ENCODE measurements around the gene HOXA1.
"Not testable (repeated sequence)": the region's sequence is repeated elsewhere in the genome, so short reads cannot be mapped to it uniquely, and the experiment has no call there.

HOXA1 gene

DNA sequence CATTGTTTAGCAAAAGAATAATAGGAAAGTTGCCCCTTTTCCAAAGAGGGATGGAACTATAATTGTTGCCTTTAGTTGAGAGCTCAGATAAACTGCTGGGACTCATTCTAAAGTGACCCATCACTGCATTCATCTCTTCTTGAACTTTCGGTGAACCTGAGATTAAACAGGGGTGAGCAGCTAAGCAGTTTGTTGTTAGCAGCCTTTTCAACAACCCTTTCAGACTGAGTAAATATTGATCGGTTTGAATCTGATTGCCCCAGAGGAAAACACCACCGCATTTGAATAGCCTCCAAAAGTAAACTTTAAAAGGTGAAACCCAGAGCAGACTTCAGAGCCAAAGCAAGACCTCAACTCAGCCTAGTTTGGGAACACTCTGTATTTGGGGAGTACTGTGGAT, 4.7 kb downstream of the HOXA1 start:
- peak; percentile 37 for DNase-seq

DNA sequence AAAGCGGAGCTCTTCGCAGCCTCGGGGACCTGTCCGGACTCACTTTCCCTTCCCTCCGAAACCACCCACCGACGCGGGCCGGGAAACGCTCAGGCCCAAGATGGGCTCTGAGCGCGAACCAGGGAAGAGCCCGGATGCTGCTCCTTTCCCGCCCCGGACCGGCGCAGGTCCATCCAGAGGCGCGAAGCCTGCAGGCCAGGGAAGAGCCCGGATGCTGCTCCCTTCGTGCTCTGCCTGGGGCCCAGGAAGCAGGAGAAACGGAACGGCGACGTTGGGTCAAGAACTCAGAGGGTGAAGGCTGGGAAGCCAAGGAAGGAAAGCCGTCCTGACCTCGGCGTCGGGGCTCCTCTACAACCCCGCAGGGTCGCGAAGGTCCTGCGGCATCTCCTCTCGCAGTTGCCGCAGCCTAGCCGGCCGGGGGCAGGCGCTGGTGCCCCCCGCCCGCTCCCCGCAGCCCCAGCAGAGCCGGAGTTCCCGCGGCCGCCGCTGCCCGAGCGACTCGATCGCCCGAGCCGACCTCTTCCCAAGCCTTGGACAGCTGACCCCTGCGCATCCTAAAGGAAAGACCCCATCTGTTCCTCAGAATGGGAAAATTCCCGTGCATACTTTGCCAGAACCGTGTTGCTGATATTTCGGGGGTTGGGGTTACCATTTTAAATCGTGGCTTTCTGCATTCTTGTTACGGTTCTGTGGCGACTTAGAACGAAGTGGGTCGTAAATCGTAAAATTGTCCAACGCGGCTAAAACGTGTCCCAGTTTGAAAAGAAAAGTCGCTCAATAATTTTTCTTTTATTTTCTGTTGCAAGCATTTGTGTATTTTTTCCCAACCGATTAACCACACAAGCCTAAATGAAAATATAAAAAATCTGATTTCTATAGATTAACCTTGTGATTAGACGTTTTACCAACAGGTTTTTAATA, 7.5 kb downstream of the HOXA1 start:
- no peak for DNase-seq

- DNase-seq = peak; percentile 8
These were observed 12.2 kb downstream of the HOXA1 start for GRCh38 chr7:27083646-27084045.

DNA sequence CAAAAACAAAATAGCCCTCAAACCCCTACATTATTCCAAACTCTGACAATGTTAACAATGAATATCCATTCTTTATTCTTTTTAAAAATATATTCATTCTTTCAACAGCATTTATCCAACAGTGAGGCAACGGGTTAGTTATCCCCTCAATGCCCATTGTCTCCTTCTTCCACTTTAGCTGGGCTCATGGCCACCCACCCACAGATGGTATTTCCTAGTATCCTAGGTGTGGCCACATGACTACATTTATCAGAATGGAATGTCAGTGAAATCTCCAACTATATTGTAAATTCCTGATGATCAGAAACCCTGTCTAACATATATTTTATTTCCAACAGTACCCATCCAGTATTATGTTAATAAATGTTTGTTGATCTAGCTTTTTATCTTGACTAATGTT, 13.6 kb downstream of the HOXA1 start:
- DNase-seq = no peak

GRCh38 chr7:27080844-27081436, 14.9 kb downstream of the HOXA1 start:
- DNase-seq = no peak

DNA sequence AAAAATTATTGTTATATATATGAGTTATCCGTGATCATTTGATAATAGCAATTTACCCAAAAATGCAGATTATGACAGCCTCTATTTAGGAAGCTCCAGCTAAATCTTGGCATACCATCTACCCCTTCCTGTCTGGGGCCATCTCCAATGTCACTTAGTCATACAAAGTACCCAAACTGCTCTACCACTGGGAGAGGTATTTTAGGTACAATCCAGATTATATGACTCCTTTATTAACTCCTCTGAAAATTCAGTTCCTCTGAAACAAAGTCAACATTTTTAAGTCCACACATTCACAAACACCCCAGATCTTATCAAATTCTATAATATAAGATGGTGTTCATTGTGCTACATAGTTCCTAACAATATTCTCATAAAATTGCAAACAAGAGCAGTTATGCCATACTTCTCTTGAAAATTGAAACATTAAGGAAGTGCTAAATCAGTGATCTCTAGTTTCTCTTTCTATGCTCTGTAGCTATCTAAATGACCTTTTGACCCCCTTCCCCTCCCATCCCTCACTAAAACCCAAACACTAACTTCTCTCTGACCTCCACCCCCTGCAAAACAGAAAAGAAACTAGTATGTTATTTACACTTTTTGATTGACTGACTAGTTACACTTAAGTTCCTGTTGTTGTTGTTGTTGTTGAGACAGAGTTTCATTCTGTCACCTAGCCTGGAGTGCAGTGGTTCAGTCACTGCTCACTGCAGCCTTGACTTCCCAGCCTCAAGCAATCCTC, 16.4 kb downstream of the HOXA1 start:
- DNase-seq = no peak

DNA sequence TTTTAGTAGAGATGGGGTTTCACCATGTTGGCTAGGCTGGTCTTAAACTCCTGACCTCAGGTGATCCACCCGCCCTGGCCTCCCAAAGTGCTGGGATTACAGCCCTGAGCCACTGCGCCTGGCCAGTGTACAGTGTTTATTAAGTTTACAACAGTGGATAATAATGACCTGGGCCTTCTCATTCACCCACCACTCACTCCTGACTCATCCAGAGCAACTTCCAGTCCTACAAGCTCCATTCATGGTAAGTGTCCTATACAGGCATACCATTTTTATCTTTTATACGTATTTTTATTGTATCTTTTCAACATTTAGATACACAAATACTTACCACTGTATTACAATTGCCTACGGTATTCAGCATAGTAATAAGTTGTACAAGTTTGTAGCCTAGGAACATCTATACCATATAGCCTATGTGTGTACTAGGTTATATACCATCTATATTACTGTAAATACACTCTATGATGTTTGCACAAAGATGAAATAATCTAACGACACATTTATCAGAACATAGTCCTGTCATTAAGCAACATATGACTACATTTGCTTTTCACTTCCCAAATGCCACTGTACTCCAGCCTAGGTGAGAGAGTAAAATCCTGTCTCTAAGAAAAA, 17.1 kb downstream of the HOXA1 start:
- no peak for DNase-seq

DNA sequence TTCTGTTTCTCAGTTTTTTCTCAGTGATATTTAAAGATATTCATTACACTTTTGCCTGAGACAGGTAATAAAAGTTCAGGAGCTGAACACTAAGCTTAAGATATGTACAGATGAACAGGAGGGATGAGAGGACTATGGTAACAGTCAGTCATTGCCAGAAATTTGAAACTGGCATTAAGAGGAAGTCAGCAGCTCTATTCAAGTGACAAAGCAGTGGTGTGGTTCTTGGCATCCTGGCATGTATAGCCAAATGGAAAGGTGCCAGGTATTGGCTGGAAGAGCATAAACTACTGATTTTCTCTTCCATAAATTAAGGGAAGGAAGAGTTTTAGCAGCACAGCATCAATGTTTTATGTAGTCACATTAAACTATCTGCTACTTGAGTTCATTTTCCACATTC, 22.7 kb downstream of the HOXA1 start:
- DNase-seq = peak; percentile 14

DNA sequence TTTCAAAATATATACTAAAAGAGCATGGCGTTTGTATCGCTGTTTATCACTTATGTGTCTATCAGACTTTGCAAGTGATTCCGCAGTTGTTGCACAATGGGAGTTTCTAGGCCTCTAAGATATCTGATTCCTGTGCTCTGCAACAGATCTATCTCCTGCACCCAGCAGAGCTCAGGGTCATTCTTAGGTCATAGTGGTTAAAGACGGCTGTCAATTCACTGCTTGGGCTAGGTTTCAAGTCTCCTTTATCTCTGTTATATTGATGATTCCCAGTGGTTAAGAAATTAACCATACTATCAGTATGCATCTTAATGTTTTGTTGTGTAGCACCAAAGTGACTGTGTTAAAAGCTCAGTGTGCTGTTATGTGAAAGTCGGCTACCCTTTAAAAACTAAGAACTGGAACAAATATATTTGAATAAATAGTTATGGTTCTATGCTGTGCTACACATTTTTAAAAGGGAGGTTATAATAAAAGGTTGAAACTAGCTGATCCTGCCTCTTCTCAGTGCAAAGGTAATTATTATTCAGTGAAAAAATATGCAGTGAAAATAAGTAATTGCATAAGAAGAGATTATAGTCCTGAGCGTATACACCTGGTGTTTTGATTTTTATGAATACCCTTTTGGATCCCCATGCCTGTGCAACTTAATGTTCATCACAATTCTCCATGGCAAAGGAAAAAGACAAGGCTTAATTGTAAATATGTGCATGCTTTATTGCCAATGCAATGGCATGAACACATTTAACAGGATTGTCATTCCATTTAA, 24.0 kb downstream of the HOXA1 start:
- DNase-seq = no peak

- no peak for DNase-seq
These were observed 27.5 kb downstream of the HOXA1 start for GRCh38 chr7:27068259-27068658.

DNA sequence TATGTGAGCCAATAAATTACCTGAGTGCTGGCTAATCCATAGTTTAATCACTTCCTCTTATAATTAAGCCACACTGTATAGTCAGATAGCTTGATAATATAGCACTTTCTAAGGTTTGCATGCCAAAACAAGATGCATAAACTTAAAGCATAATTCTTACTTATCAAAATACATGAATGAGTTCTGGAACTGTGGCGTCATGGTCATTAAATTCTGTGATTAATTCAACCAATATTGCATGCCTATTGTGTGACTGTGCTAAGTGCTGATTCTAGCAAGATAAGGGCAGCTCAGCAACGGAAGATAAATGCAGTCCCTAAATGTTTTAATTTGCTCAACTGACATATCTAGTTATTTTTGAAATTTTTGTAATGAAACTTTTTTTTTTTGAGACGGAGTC, 29.7 kb downstream of the HOXA1 start:
- DNase-seq = no peak

DNA sequence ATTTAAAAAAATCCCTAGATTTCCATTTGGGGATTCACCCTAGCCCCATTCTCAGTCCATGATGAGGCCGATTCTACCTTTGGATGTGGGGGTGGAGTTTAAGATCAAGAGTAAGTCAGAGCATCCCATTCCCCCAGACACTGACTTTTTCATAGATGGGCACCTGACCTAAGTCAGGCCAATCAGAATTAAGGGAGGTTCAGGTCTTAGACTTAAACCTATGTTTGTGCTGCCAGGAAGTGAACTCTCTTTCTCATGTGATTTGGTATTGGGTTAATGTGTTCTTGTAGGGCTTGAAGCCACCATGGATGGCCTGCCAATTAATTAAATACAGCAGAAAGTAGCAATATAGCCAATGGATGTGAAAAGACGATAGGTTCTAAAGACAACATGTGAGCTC, 30.1 kb downstream of the HOXA1 start:
- no peak for DNase-seq

- DNase-seq = no peak
These were observed 31.1 kb downstream of the HOXA1 start for GRCh38 chr7:27064661-27065060.

GRCh38 chr7:27064159-27064558, 31.6 kb downstream of the HOXA1 start:
- DNase-seq = no peak

GRCh38 chr7:27062946-27063345, 32.9 kb downstream of the HOXA1 start:
- no peak for DNase-seq

GRCh38 chr7:27053153-27053552, 42.6 kb downstream of the HOXA1 start:
- DNase-seq = no peak

- no peak for DNase-seq
These were observed 44.3 kb downstream of the HOXA1 start for GRCh38 chr7:27051451-27051850.

- DNase-seq = no peak
These were observed 47.4 kb downstream of the HOXA1 start for GRCh38 chr7:27048438-27048837.

DNA sequence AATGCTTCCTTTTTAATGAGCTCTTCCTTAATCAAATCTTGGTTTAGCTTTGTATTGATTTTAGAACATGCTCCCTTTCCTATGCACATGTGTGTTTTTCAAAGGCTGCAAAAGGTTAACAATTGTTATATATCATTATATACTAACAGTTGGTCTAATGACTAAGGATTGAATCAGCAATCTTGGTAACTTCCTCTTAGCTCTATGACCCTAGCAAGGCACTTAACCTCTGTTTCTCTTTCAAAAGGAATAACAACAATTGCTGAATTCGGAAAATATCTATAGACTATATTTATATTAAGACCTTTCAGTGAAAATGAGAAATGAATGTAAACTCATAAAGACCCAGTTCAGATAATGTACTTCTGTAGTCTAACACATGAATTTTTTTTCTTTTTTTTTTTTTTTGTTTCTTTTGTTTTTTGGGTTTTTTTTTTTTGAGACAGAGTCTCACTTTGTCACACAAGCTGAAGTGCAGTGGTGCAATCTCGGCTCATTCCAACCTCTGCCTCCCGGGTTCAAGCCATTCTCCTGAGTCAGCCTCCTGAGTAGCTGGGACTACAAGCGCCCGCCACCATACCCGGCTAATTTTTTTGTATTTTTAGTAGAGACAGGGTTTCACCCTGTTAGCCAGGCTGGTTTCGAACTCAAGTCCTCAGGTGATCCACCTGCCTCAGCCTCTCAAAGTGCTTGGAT, 48.8 kb downstream of the HOXA1 start:
- DNase-seq = no peak

GRCh38 chr7:27045972-27046371, 49.8 kb downstream of the HOXA1 start:
- not testable (repeated sequence) for DNase-seq

- DNase-seq = not testable (repeated sequence)
These were observed 50.7 kb downstream of the HOXA1 start for GRCh38 chr7:27045066-27045465.

All from NCI-H345 (cell line).